Dermis blood vessel endothelial cell (primary cell): ENCODE measurements around the gene CST7. TPM values are rescaled to one million over a fixed set of nuclear protein-coding genes. Genes with fewer than 3 reads are reported as not detected.

Experiments used
- DNase-seq: peaks from one replicate; pipeline ENCODE4 v3.0.0; 2010
- total RNA-seq: library from RNA; depleted of rRNA; stranded (reverse); fragments of >200 nt; gene quantifications from 2 replicates; pipeline ENCODE4 v1.2.3, GENCODE V29; 2014

CST7 gene
- total RNA-seq, 1 donor from 2014 or later = not detected

DNA sequence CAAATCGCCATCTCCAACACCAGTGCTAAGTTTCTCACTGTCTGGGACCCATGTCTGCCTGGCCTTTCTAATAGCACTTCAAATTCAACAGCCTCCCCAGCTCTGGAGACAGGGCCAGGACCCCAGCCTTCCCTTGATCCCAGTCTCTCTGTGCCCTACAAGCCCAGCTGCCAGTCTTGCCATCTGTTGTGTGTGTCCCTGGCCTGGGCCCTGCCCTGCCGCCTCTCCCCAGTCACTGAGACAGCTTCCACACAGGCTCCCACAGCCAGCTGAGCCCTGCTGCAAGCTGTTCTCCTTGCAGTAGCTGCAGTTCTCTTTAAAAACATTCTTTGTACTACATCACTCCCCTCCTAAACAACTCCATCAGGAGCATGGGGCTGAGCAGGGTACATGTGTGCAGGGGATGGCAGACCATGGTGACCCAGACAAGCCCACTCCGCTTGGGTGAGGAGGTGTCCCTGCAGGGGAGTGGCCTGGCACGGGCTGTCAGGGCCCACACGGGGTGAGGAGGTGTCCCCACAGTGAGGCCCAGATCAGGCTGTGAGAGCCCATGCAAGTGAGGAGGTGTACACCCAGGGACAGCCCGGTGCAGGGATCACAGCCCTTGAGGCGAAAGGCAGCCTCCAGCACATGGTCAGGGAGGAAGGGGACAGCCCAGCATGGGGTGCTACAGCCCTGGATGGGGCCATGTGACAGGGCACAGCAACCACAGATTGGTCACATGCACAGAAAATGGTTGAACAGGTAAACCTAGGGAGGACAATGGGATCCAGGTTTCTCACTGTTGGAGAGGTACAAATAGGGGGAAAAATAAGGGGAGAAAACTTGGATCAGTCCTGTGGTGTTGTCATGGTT lies 16.2 kb downstream of the CST7 start:
- no peak for DNase-seq

DNA sequence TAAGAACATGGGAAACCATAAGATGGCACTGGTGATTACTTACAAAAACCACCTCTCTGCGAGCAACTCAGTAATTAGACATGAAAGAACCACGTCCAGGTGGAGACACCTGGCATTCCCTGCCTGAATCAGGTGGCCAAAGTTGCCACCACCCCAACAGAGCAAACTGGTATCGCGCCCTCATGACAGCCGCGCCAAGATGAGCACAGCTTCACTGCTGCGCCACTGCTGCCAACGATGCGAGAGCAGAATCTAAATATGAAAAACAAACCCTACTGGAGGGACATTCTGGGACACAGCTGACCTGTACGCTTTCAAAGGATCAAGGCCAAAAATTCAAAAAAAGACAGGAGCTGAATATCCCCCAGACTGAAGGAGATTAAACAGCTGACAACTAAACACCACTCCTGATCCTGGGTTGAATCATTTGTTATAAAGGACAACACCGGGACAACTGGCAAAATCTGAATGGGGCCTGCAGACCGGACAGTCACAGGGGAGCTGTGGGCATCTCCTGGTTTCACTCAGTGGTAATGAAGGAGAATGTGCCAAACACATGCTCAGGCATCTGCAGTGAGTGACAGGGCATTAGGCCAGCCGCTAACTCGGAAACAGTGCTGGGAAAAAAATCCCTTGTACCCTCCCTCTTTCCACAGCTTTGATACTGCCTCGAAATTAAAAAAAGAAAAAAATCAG lies 17.4 kb downstream of the CST7 start:
- no peak for DNase-seq

DNA sequence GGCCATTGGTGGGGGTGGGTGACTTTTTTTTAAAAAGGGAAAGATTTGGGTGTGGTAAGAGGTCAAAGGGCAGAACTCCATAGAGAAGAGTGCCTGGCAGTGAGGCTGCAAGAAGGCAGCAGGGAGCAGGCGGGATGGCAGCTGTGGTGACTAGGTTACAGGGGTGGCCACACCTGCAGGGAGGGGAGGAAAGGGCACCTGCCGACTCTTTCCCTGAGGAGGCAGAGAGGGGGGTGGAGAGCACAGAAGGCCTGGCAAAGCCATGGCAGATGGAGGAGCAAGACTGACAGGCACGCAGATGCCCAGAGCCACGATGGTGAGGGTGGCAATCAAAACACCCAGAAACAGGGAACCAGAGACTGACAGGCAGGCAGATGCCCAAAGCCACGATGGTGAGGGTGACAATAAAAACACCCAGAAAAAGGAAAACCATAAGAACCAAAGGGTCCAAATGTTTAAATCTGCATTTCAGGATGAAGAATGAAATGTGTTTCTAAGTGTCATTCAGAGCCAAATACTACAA lies 19.3 kb downstream of the CST7 start:
- no peak for DNase-seq

DNA sequence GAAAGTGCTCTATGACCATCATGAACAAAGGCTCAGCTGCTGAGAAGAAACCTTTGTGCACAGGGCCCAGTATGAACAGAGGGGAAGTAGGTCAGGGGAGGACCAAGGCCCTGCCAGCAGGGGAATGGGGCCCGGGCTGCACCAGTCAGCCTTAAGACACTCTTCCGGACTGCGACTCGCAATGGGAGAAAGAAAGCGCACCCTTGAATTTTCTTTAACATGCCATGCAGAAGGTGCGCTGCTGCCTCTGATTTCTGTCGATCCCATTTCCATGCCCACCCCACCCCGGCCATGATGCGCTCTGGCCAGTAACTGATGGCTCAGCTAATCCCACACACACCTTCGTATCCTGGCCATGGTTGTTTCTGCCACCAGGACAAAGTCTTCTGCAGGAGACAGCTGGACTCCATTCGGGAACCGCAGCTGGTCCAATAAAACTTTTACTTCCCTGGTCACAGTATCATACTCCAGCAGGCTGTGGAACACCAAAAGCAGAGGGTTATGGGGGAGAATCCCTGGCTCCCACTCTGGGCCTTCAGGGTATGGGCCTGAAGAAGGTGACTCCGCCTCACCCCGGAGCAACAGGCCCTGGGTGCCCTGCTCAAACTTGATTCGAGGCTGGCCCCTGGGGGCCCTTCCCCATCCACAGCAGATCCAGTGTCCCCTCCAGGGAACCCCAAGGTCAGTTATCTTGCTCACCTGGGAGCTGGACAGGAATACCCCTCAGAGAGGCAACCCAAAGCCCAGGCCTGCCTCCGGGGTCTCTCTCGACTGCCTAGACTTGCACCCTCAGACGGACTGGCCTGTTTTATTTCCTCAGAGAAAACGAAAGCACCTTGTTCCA lies 20.3 kb downstream of the CST7 start:
- DNase-seq = no peak

DNA sequence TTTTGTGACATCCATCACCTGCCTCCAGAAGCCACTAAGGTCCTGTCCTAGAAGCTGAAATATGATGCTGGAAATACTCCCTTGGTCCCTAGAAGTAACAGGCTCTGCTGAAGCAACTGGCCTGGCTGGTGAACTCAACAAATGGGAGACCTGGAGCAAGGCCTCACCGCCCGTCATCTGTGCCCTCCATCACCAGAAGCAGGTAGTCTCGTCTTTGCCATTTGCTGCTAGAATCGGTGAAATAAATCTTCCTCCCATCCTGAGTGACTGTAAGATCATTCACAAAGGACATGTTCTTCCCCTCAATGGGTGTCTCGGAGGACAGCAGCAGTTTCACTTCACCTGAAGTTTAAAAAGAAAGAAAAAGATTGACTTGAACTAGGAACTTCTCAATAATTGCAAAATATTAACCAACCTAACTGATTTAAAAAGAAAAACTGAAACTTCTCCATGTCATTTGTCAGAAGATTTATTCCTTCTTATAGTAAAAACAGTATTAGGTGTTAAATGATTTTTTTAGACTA lies 21.0 kb downstream of the CST7 start:
- DNase-seq = no peak

DNA sequence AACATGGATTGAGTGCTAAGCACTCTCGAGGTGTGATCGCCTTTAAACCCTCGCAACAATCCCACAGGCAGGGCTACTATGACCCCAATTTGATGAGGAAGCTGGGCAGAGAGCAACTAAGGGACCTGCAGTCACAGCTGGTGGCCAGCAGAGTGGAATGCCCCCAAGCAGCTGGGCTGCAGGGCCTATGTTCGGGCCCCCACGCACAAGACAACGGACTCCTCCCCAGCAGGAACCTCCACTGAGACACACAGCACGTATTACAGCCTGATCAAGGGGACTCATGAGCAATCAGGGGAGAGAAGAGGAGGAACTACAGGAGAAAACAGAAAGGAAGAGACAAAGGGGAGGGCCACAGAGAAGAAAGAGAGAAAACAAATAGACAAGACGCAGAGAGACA lies 21.7 kb downstream of the CST7 start:
- no peak for DNase-seq

DNA sequence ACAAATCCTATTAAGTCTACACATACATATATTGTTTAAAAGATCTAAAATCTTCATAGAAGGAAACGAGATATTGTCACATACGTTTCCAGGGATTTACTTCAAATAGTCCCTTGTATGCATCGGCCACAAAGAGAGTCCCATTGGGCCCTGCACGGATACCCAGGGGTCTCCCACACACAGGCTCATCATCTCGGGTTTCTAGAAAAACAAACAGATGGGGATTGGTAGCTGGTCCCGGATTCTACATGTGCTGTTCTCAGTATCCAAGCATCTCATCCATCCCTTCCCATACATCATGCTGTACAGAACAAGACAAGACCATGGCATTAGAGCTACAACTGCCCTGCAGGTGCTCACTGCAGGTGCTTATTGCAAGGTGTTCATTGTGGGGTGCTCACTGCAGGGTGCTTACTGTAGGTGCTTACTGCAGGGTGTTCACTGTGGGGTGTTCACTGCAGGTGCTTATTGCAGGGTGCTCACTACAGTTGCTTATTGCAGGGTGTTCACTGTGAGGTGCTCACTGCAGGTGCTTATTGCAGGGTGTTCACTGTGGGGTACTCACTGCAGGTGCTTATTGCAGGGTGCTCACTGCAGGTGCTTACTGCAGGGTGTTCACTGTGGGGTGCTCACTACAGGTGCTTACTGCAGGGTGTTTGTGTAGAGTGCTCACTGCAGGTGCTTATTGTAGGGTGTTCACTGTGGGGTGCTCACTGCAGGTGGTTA lies 22.5 kb downstream of the CST7 start:
- no peak for DNase-seq

DNA sequence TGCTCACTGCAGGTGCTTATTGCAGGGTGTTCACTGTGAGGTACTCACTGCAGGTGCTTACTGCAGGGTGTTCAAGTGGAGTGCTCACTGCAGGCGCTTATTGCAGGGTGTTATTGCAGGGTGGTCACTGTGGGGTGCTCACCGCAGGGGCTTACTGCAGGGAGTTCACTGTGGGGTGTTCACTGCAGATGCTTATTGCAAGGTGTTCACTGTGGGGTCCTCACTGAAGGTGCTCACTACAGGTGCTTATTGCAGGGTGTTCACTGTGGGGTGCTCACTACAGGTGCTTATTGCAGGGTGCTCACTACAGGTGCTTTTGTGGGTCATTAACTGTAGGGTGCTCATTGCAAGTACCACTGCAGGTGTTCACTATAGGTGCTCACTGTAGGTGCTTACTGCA lies 23.3 kb downstream of the CST7 start:
- no peak for DNase-seq

DNA sequence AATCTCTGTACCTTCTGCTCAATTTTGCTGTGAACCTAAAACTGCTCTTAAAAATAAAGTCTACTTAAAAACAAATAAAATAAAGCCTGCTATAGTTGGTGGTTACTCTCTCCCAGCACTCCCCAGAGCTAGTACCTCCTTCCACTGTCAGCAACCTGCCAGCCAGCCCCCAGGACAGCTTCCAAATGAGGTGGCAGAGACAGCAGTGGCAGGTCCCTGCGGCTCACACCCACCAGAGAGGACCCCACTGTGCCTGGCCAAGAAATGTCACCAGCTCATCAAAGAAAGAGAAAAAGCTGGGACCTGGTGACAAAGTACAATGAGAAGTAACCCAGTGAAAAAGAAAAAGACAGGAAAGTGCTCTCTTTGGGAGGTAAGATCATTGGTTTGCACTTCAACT lies 28.3 kb downstream of the CST7 start:
- DNase-seq = no peak

DNA sequence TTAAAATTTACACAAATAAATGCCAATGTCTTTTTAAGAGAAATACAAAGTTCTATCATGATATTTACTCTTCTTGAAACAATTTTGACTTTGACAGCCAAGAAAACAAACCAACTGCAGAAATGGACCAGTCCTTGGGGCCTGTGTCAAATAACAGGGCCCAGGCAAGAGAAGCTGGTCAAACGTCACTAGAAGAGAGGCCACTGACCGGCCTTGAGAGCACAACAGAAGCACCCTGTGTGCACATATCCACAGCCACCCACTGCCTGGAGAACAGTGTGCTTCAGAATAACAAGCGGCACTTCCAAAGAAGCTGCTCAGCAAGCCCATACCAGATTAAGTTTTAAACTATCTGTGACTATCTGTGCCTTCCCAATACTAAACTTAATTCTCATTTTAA lies 28.7 kb downstream of the CST7 start:
- no peak for DNase-seq

DNA sequence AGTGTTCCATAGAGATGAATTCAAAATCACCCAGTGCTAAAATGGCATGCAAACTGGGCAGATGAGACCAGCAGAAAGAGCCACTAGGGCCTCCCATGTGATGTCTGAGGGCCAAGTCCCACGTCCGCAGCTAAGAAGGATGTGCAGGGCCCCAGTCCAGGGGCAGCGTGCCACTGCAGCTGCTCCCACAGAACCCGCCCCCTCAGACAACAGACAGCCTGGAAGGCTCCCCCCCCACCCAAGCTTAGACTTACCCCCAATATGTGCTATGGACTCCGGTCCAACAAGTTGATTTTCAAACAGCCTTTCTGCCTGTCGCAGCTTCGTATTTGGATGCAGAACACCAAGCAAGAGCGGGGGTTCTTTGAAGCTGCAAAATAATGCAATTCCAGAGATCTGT lies 29.4 kb downstream of the CST7 start:
- no peak for DNase-seq

DNA sequence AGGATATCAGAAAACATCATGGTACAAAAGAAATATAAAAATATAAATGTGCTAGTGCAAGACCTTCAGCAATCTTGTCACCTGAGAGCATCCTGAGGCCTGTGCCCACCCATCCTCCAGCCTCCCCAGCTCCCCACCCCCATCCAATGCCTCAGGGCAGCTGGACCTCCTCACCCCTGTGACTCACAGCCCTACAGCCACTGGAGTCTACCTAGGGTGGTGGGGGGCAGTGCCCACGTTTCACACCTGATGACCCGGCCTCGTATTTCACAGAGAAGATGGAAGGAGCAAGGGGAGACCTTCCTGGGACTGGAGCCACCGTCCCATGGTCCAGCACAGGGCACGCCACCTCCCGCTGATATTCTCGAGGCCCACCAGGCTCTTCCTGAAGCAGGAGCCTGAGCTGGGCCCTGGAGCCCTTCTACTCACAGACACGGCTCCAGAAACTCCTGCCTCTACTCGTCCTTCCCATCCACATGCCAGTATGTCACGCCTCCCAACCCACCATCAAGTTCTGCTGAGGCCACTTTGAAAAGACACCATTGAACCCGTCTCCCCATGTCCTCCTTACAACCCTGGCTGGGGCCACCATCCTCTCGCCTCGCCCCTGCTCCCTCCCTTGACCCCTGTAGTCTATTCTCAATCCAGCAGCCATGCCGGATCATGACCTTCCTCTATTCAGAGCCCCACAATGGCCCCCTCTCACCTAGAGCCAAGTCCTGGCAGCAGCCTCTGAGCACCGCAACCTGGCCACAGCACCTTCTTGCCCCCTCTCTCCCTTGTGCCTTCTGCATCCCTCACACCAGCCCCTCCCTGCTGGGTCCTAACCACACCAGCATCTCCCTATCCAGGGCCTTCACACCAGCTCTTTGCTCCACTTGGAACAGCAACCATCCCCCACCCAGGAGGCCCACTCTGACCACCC lies 30.2 kb downstream of the CST7 start:
- DNase-seq = no peak

DNA sequence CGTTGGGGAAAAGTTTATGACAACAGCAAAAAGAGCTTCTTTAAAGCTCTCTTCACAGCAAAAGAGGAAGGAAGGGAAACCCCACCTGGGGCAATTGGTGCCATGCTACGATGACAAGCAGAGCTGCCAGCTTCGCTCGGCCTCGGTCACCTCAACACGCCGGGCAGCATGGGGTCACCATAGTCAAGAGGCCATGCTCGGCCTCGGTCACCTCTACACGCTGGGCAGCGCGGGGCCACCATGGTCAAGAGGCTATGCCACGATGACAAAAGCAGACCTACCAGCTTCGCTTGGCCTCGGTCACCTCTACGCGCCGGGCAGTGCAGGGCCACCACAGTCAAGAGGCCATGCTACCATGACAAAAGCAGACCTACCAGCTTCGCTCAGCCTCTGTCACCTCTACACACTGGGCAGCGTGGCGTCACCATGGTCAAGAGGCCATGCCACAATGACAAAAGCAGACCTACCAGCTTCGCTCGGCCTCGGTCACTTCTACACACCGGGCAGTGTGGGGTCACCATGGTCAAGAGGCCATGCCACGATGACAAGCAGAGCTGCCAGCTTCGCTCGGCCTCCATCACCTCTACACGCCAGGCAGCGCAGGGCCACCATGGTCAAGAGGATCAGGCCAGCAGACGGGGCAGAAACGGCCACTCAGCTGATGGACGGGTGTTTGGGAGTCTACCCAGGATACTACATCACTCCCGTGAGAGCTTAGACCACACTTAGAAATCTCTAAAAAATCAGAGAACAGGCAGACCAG lies 31.4 kb downstream of the CST7 start:
- DNase-seq = no peak

DNA sequence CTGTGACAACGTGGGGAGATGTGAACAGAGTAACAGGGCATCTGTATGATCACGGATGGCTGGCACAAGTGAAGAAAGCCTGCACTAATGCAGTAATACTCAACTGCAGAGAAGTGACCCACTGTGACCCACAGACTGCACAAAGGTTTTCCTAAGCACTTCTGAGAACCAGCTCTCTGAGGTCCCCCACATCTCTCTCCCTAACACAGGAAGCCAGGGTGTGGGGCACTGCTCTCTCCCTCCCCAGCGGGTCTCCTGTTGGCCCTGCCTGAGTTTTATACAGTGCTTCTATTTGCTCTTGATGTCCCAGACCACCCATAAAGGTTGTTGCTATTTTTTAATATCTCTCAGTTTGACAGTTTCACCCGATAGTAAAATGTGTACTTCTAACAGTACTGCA lies 32.2 kb downstream of the CST7 start:
- DNase-seq = no peak

DNA sequence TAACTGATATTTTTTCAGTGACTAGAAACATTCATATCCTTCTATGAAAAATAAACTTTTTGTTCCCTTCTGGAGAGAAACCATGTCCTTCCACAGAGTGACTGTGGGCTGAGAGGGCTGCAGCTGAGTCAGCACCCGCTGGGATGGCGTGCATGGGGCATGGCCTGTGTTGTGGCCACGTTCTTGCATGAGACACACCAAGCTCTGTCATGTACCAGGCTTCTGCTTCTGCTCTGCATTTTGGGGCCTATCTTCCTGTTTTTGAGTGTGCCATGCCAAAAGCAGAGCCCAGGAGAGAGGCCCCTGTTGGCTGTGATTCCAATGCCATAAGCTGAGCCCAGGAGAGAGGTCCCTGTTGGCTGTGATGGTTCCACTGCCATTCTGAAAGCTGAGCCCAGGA lies 32.7 kb downstream of the CST7 start:
- no peak for DNase-seq

DNA sequence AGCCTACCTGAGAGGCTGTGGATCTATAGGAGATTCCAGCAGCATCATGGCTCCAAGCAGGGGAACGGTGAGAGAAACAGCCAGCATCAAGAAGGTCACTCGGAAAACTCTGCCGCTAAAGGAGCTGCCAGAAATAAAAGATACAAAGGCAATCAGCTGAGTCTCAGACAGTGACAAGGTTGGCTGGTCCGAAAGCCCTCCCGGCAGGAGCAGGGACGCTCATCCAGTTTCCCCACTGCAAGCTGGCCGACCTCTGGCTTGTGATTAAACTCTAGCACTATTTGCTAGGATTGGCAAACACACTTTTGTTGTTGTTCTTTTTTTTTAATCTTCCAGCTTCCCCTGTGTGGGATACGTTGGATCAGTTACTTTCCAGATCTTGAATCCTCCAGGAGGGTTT lies 34.8 kb downstream of the CST7 start:
- no peak for DNase-seq

DNA sequence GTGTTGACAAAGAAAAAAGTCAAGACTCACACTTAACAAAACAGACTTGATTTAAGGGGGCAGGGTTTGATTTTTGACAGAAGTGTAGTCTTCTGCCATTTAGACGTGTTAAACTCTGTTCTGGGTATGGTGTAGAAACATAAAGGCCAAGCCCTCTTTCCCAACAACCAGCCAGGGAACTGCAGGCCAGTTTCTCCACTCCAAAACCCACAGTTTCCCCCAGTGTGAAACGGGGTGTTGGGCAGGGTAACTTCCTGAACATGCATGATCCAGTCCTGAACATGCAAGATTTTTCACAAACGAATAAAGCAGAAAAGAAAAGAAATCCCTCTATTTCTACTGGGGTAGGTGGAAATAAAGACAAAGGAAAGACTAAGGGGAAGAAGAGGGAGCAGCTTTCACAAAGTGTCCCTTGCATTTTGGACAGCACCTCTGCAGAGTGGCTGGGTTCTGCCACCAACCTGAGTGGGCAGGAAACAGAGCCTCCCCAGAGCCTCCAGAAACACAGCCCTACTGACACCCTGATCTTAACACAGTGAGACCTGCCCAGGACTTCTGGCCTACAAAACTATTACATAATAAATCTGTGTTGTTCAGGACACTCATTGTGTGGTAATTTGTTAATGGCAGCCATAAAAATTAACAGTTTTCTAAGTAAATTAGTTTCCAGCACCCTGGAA lies 36.0 kb downstream of the CST7 start:
- no peak for DNase-seq

DNA sequence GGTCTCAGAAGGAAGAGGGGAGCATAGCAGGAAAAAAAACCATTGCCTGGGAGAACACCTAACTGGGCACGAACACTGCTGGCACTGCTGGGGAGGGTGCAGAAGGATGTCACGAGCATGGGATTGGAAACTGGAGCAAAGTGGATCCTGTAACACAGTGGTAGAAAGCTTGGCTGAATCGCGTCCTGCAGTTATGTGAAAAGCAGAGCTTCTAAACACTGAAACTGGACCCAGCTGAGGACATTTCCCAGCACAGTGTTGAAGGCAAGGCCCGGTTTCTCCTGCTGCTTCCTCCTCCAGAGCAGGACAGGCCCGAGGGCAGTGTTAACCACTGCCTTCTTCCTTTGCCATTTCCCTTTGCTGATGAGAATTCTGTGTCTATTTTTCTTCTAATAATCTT lies 36.7 kb downstream of the CST7 start:
- no peak for DNase-seq

DNA sequence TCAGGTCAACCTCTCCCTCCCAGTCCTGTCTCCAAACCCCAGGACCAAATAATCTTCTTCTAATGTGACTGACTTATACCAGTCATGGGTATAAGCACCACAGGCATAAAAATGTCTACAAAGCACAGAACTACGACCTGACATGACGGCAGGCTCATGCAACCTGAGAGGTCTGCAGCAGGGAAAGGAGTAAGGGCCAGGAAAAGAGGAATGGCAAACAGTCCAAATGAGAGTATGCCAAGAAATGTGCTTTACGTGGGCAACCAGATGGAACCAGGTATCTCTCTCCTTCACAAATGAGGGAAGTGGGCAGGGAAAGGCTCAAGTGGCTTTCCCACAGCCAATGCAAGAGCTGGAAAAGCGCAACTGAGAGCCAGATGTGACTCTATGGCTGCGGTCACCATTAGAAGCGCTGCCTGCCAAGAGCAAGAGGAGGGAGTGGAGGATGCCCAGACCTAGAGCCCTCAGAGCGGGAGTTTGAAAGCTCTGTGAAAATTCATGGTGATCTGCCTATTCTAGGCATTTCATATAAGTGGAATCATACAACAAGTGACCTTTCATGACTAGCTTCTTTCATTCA lies 37.5 kb downstream of the CST7 start:
- DNase-seq = no peak
